Esophagus mucosa (tissue), 1 donor: Measurements from ENCODE around the gene TMEM234. TPM values are rescaled to one million over a fixed set of nuclear protein-coding genes. Genes with fewer than 3 reads are reported as not detected.

Experiments used
- ATAC-seq: fragments of 200-7000 bp; cut with Tn5 transposase; one replicate; pipeline ENCODE4 v1.9.1; 2020
- total RNA-seq: library from RNA; stranded (reverse); gene quantifications from one replicate; pipeline ENCODE4 v1.2.4, GENCODE V29; 2023
- donor health status: DM: yes; HTN: yes; CAD: no.

The TMEM234 gene
- total RNA-seq, 1 donor from 2014 or later, result 11.0 TPM

DNA sequence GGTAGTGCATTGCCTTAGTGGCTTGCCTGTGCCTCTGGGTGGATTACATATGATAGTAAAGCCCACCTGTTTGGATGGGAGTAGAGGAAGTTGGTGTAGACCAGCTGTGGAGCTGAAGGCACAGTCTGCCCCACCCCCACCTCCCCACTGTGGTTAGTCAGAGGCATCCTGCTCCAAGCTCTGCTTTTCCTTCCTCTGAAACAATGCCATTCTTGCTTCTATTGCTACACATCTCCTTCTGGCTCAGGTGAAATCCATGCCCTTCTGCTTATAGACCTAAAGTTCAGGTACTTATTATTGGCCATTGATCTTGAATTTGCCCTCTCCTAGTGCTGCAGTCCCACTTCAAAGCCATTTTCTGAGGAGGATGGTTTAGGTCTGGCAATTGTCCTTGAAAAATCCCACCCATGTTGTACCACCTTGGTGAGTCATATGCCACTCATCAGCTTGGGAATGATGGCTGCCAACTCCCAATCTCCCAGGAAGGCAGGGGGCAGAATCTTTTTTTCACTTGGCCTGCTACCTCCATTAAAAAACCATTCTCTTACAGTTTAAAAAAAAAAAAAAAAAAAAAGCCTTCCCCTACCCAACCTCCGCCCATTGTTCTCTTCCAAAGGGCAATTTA lies 49.4 kb downstream of the TMEM234 start:
- no peak for ATAC-seq

DNA sequence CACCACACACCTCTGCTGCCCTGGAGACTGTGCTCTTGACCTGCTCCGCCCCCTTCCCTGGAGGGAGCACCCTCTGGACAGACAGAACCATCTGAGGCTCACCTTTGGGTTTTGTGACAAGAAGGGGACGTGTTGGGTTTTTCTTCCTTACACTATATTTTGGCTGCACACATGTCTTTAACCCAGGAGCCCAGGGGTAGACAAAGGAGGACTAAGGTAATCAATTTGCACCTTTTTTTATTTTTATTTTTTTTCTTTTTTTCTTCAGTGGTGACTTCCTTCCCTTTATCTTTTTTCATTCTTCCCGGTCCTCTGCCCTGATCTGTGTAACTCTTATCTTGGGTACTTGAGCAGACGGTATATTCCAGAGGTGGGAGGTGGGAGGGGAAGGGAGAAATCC lies 51.2 kb downstream of the TMEM234 start:
- ATAC-seq, result no peak

Other genes starting within 250 kb of the TMEM234 start
- 80.6 TPM for gene KHDRBS1, start 208.5 kb downstream of the TMEM234 start, total RNA-seq
- 10.5 TPM for gene TMEM39B, start 149.4 kb downstream of the TMEM234 start, total RNA-seq
- gene KPNA6, start 114.3 kb downstream of the TMEM234 start, total RNA-seq, result 54.1 TPM
- 37.0 TPM for gene TXLNA, start 42.7 kb downstream of the TMEM234 start, total RNA-seq
- gene CCDC28B, start 21.8 kb downstream of the TMEM234 start, total RNA-seq, result 1.1 TPM
- 1.3 TPM for gene IQCC, start 16.7 kb downstream of the TMEM234 start, total RNA-seq
- gene DCDC2B, start 13.3 kb downstream of the TMEM234 start, total RNA-seq, result not detected
- gene EIF3I, start 54 bp upstream of the TMEM234 start, total RNA-seq, result 175 TPM
- 1.5 TPM for gene FAM167B, start 24.9 kb upstream of the TMEM234 start, total RNA-seq
- 1.00 TPM for gene LCK, start 28.9 kb upstream of the TMEM234 start, total RNA-seq
- gene HDAC1, start 69.7 kb upstream of the TMEM234 start, total RNA-seq, result 108 TPM
- 10.8 TPM for gene MARCKSL1, start 113.9 kb upstream of the TMEM234 start, total RNA-seq
- 2.3 TPM for gene FAM229A, start 140.1 kb upstream of the TMEM234 start, total RNA-seq
- 0.52 TPM for gene TSSK3, start 140.2 kb upstream of the TMEM234 start, total RNA-seq
- gene BSDC1, start 172.1 kb upstream of the TMEM234 start, total RNA-seq, result 39.5 TPM
- gene ZBTB8B, start 242.7 kb upstream of the TMEM234 start, total RNA-seq, result not detected